SU-DHL-6 (cell line): ENCODE data around the gene DELE1.

ENCODE experiments used
- EZH2phosphoT487 ChIP-seq: fragments of 200-600 bp; sonication (generic), shearing (Covaris generic); conservative IDR thresholded peaks from 2 replicates; pipeline ENCODE4 v1.6.1; 2018; ENCODE audit warnings: mild to moderate bottlenecking, antibody characterized with exemption, low read length, moderate library complexity, mixed read lengths
- TF ChIP-seq, protein P1 (sequence below): fragments of 200-600 bp; sonication (generic); IDR thresholded peaks from one replicate; pipeline ENCODE4 v1.5.1; 2017; ENCODE audit warnings: antibody characterized with exemption, mild to moderate bottlenecking, low read length, moderate library complexity; ENCODE audit not compliant: insufficient read depth, poor library complexity, severe bottlenecking

DNA sequence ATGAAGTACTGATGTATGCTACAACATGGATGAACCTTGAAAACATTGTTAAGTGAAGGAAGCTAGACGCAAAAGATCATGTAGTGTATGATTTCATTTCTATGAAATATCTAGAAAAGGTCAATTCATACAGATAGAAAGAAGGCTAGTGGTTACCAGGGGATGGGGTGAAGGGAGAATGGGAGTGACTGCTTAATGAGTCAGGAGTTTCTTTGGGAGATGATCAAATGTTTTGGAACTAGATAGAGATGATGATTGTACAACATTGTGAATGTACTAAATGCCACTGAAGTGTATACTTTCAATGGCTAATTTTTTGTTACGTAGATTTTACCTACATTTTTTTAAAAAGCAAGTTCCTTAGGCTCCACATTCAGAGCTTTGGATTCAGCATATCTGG lies 14.9 kb upstream of the DELE1 start:
- TF ChIP-seq, protein P1, sequence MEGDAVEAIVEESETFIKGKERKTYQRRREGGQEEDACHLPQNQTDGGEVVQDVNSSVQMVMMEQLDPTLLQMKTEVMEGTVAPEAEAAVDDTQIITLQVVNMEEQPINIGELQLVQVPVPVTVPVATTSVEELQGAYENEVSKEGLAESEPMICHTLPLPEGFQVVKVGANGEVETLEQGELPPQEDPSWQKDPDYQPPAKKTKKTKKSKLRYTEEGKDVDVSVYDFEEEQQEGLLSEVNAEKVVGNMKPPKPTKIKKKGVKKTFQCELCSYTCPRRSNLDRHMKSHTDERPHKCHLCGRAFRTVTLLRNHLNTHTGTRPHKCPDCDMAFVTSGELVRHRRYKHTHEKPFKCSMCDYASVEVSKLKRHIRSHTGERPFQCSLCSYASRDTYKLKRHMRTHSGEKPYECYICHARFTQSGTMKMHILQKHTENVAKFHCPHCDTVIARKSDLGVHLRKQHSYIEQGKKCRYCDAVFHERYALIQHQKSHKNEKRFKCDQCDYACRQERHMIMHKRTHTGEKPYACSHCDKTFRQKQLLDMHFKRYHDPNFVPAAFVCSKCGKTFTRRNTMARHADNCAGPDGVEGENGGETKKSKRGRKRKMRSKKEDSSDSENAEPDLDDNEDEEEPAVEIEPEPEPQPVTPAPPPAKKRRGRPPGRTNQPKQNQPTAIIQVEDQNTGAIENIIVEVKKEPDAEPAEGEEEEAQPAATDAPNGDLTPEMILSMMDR = no peak
- TF ChIP-seq EZH2phosphoT487 = no peak
